Endodermal cell (in vitro differentiated cells): ENCODE results near the gene PIF1. TPM values are rescaled to one million over a fixed set of nuclear protein-coding genes. Genes with fewer than 3 reads are reported as not detected.
A peak's percentile ranks its signal among the peaks of the same experiment; 100 is the strongest.

ENCODE experiments used
- DNase-seq: peaks from one replicate; pipeline ENCODE4 v3.0.0-alpha.2; 2017
- H3K27ac ChIP-seq: 2 replicates; pipeline ENCODE4 v1.5.1; 2013; ENCODE audit warnings: mild to moderate bottlenecking, low read depth, low read length, moderate library complexity
- H3K27me3 ChIP-seq: 2 replicates; pipeline ENCODE4 v1.6.1; 2013; ENCODE audit warnings: mild to moderate bottlenecking, low read length, moderate library complexity; ENCODE audit not compliant: insufficient read depth, control insufficient read depth, poor library complexity, severe bottlenecking
- H3K36me3 ChIP-seq: 2 replicates; pipeline ENCODE4 v1.7.0; 2013; ENCODE audit warnings: mild to moderate bottlenecking, low read length, moderate library complexity; ENCODE audit not compliant: control insufficient read depth, insufficient read depth
- H3K4me1 ChIP-seq: one replicate; pipeline ENCODE4 v1.7.0; 2013; ENCODE audit warnings: low read length; ENCODE audit not compliant: control insufficient read depth, insufficient read depth
- H3K4me3 ChIP-seq: 2 replicates; pipeline ENCODE4 v1.5.1; 2013; ENCODE audit warnings: mild to moderate bottlenecking, low read length, moderate library complexity
- H3K9ac ChIP-seq: 2 replicates; pipeline ENCODE4 v1.6.1; 2013; ENCODE audit warnings: mild to moderate bottlenecking, low read length, moderate library complexity; ENCODE audit not compliant: poor library complexity, severe bottlenecking; ENCODE audit errors: extremely low read depth
- H3K9me3 ChIP-seq: 2 replicates; pipeline ENCODE4 v1.6.1; 2013; ENCODE audit warnings: mild to moderate bottlenecking, low read length, moderate library complexity; ENCODE audit not compliant: control insufficient read depth
- H3K27ac Mint-ChIP-seq: 2 replicates; pipeline ENCODE4 v1.8.0; 2020; ENCODE audit warnings: mixed read lengths
- H3K27me3 Mint-ChIP-seq: 2 replicates; pipeline ENCODE4 v1.8.0; 2021; ENCODE audit warnings: mild to moderate bottlenecking, mixed read lengths; ENCODE audit not compliant: insufficient read depth
- H3K36me3 Mint-ChIP-seq: 2 replicates; pipeline ENCODE4 v1.8.0; 2020; ENCODE audit warnings: low read depth, mixed read lengths
- H3K4me1 Mint-ChIP-seq: 2 replicates; pipeline ENCODE4 v1.8.0; 2020; ENCODE audit warnings: mixed read lengths
- H3K4me3 Mint-ChIP-seq: 2 replicates; pipeline ENCODE4 v1.8.0; 2020; ENCODE audit warnings: mild to moderate bottlenecking, moderate library complexity, mixed read lengths
- H3K9me3 Mint-ChIP-seq: 2 replicates; pipeline ENCODE4 v1.8.0; 2020; ENCODE audit warnings: mild to moderate bottlenecking, mixed read lengths
- CTCF ChIP-seq: fragments of 200-600 bp; sonication (generic); conservative IDR thresholded peaks from 2 replicates; pipeline ENCODE4 v1.5.0; 2021; ENCODE audit warnings: antibody characterized with exemption, mild to moderate bottlenecking
- WGBS, 2 experiments: methylation state at CpG; one replicate each; pipeline versions ENCODE4 v1.1.5 to v1.1.7; 2013; ENCODE audit warnings: missing lambda C conversion rate in 2 of 2, mixed read lengths in 1 of 2; ENCODE audit not compliant: insufficient coverage in 1 of 2, insufficient read length in 1 of 2; 5-methylcytosine and 5-hydroxymethylcytosine counted together
- total RNA-seq, 2 donors: library from RNA; stranded (reverse); fragmentation: NEBNext Ultra II Directional in 1 of 2; extraction: Animal tissue kit (Norgen Biotek cat#: 25700) in 1 of 2; gene quantifications; 2 replicates in 1 of 2; 3 replicates in 1 of 2; pipeline ENCODE4 v1.2.1, GENCODE V29; 2021

PIF1 gene
- total RNA-seq, 2 donors from 2014 or later: 60.7 to 64.6 TPM

DNA sequence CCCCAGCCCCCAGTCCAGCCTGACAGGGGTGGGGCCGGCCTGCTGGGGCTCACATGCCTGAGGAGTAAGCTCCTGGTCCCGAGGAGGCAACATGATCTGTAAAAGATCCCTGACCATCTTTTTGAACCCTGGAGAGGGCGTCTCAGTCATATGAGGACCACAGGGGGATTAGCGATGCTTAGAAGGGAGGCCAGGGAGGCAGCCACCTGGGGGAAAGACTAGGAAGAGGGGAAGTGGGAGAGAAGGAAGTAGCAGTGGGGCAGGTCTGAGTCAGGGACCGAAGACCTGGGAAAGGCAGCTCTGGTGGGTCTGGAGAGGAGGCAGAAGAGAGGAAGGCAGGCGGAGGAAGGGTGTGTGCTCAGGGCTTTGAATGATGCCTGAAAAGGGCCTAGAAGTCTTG is 18.9 kb downstream of the PIF1 start:
- DNase-seq: peak; percentile 69
- TF ChIP-seq CTCF: no peak
- Histone ChIP-seq H3K36me3 (no peaks in the 10 kb centered on the region), H3K4me3 (no peak overlapping the region), H3K4me1 (peaks cover 15% of the 10 kb centered on the region), H3K27me3 (no peaks in the 10 kb centered on the region), H3K9me3 (no peaks in the 10 kb centered on the region), H3K9ac (no peak overlapping the region), H3K27ac (no peak overlapping the region)
- Mint-ChIP-seq H3K27me3 (no peaks in the 10 kb centered on the region), H3K4me1 (peaks cover 42% of the 10 kb centered on the region), H3K36me3 (no peaks in the 10 kb centered on the region), H3K9me3 (peaks cover 3% of the 10 kb centered on the region), H3K27ac (peak overlapping the region; percentile 79), H3K4me3 (no peak overlapping the region)
- 58 to 71% methylated on average over 6 of the region's 6 CpGs for WGBS, 2 experiments

DNA sequence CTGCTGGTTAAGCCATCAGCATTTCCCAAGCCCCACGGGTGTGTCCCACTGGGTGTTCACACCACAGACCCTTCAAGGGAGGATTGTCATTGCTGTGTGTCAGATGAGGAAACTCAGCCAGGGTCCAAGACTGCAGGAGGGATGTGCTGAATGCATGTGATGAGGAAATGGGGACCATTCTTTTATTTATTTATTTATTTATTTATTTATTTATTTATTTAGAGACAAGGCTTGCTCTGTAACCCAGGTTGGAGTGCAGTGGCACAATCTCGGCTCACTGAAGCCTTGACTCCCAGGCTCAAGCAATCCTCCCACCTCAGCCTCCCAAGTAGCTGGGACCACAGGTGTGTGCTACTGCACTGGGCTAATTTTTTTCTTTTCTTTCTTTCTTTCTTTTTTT is 20.8 kb downstream of the PIF1 start:
- 45 to 50% methylated on average over 2 of the region's 2 CpGs for WGBS, 2 experiments

DNA sequence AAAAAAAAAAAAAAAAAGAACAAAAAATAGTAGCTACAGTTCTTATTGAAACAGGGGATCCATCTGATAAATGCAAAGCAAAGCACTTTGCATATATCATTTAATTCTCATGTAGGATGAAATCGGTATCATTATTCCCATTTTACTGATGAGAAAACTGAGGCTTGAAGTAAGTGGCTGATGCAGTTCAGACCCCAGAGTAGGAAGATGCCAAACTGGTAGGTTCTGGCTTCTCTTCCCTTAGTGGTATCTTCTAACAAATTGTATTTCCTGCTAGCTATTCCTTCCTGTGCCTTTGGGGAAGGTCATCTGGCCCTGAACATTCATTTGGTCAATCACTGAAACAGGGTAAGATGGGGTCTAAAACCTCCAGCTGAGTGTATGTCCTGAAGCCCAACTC is 21.9 kb downstream of the PIF1 start:
- H3K27me3 Mint-ChIP-seq: no peaks in the 10 kb centered on the region

More for the DNA sequence above, 20.8 kb downstream of the PIF1 start:
- Histone ChIP-seq H3K4me1 (peaks cover 3% of the 10 kb centered on the region), H3K4me3 (no peak overlapping the region), H3K36me3 (no peaks in the 10 kb centered on the region), H3K9ac (no peak overlapping the region), H3K9me3 (no peaks in the 10 kb centered on the region), H3K27ac (no peak overlapping the region), H3K27me3 (no peaks in the 10 kb centered on the region)
- Mint-ChIP-seq H3K9me3 (peaks cover 9% of the 10 kb centered on the region), H3K27ac (peak overlapping the region; percentile 17), H3K36me3 (peaks cover 6% of the 10 kb centered on the region), H3K27me3 (no peaks in the 10 kb centered on the region), H3K4me1 (peaks cover 24% of the 10 kb centered on the region), H3K4me3 (no peak overlapping the region)
- DNase-seq: no peak
- TF ChIP-seq CTCF: no peak

More for the DNA sequence above, 21.9 kb downstream of the PIF1 start:
- H3K4me3 ChIP-seq: no peak overlapping the region
- DNase-seq: no peak
- Mint-ChIP-seq H3K36me3 (peaks cover 6% of the 10 kb centered on the region), H3K27ac (no peak overlapping the region), H3K4me1 (peaks cover 16% of the 10 kb centered on the region), H3K9me3 (peaks cover 12% of the 10 kb centered on the region), H3K4me3 (no peak overlapping the region)
- H3K27me3 ChIP-seq: no peaks in the 10 kb centered on the region
- H3K27ac ChIP-seq: no peak overlapping the region
- H3K9me3 ChIP-seq: no peaks in the 10 kb centered on the region
- H3K9ac ChIP-seq: no peak overlapping the region
- peaks cover 3% of the 10 kb centered on the region for H3K4me1 ChIP-seq
- H3K36me3 ChIP-seq: no peaks in the 10 kb centered on the region
- WGBS, 2 experiments: 100% methylated on average over 1 of the region's 1 CpG
- no peak for TF ChIP-seq CTCF
